ENCODE measurements around the gene PLXDC2.

Gene PLXDC2

DNA sequence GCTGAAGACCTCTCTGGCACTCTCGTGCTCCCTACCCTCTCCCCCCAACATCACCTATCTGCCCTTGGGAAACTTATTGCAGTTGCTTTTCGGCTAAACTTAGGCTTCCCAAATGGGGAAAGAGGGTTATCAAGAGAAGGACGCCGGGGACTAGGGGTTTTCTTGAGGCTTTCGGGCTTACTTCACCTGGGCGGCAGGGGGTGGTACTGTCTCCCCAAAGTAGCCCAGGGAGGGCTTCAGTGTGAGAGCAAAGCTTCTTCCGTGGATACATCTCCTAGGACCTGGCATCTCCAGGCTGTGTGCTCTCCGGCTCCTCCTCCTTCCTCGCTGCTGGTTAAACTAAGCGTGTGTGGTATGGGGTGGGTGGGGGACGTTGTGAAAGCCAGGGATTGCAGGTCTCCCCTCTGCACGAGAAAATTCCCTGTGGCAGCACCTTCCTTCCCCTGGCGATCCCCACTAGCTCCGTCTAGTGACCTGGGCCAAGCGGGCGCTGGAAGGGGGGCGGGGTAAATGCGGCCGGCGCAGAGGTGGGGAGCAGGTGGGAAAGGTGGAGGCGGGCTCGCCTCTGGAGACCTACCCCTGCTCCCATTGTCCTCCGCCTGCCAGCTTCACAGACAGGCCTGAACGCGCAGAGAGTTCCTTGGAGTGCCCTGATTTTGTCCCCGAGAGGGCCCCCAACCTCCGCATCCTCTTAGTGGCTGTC lies 1.1 kb downstream of the PLXDC2 start:
- no peak for DNase-seq

DNA sequence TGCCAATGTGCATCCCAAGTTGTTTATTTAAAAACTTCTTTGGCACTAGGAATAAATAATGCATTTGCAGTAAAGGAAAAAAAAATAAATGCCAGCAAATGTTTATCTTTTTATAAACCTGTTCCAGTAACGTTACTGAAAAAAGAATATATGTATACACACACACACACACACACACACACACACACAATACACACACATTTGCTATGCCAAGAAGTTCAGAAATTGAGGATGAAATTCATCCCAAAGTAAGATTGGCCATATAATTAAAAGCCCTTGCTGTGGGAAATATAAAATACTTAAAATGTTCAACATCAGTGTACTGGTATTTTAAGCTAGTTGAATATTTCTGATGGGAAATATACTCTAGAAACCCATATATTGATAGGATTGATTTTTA lies 2.6 kb downstream of the PLXDC2 start:
- DNase-seq: no peak

DNA sequence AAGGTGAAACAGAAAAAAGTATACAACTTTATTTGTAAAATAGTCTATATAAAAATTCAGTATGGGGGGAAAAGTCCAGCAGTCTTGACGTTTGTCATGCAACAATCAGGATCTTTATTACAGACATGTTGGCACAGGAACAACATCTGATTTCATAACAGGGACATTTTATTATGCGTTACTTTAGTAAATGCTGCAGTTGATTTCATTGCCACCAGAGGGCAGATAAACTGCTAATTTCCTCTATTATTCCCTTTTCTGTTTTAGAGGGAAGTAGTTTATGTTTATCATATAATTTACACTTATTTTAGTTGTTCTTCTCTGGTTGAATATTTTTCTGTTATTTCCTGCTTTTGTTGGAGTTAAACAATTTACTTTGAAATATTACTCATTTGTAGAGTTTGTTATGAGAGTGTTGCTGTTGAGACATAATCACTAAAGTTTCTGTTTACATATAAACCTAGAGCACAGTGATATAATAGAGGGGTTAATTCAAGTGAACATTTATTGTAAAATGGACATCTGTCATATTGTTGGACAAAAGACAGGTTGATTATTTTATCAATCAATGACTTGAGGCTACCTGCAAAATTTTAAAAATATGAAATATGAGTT lies 3.3 kb downstream of the PLXDC2 start:
- no peak for DNase-seq

DNA sequence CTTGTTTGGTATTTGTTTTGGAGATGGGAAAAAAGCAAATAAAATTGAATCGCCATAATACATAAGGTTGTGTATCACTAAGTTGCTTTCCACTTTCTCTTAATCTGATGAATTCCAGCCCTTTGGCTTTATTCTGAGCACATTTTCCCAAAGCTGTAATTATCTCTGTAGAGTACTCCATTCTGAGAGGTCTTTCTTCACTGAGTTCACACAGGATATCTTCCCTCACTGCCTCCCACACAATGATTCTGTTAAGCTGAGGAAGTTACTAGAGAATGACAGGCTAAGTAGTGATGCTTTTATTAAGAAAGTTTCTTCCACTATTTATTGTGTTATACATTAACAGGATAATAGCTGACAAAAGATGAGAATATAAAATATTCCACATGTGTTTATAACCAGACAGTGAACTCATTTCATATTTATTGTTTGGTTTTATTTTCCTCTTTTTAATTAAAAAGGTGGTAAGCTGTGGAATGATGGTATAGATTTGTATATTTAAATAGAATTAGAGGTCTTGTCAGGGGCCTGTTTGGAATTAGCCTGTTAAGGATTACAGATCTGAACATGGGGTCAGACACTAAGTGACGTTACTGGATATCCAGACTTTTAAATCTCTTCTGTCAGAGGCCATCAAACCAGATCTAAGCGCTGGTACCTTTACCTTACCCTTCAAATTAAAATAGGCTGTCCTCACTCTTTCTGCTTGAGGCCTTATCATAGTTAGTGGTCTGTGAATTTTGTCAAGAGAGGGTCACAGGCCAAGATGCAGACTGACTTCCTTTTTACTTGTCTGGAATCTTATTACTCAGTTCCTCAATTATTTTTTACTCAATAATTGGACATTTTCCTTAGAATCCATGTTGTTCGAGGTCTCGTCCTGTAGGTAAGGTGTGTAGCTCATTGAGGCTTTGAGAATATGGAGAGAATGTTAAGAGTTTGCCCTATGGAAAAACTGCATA lies 8.4 kb downstream of the PLXDC2 start:
- DNase-seq: no peak

DNA sequence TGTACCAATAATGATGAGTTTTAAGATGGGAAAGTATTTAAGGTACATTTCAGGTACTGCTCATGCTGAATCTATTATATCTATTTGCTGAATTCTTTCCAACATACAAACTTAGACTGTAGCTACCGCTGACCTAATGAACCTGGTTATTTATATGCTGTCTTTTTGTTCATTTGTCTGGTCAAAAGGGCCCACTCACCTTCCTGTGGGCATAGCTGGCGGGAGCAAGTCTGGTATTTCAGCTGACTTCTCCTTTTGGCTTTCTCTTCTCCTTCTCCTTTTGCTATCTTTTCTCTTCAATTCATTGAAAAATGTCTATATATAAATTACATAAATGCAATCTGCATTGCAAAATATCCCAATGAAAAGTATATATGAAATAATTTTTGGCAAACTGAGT lies 9.5 kb downstream of the PLXDC2 start:
- DNase-seq: no peak

DNA sequence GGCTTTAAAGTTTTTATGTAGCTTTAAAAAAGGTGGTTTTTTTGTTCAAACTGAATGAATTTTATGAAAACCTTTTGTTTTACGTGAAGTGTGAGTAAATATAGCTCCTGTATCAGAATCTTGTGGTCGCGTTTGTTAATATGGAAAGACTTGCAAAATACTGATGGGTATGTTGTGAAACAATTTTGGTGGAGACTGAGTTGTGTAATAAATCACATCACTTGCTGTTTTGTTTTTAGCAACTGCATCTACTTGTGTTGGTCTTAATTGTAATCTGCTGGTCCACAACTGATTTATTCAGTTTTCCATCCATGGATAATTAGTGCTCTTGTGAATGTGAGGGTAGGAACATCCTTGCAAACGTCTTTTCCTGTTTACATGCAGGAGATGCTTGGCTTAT lies 10.5 kb downstream of the PLXDC2 start:
- no peak for DNase-seq

DNA sequence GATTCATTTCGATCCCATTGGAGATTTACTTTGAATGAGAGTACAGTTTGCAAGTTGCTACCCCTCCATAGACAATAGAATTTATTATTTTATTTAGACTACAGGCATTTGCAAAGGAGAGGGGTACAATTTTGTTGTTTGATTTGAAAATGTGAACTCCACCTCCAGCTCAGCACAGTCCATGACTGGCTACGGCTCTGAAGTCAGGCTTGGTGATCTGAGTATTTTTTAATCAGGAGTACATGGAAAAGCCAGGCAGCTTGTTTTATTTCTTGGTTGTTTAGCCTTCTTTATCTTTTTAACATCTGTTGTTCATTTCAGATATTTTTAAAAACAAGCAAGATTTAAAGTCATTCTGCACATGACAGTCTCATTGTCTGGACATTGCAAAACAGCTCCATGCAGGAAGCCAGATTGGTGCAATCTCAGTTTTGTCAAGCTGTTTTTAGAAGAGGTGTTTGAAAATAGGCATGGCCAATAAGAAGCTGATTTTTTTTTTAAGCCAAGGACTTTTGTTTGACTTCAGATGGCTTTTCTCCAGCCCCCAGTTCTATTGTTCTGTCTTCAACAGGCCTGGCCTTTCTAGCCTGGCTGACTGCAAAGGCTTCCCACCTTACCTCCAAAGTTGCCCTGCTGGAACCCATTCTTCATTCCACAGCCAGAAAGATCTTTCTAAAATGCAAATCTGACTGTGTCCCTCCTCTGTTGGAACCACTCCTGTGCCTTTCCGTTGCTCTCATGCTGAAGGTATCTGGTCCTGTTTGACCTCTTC lies 12.2 kb downstream of the PLXDC2 start:
- no peak for DNase-seq

DNA sequence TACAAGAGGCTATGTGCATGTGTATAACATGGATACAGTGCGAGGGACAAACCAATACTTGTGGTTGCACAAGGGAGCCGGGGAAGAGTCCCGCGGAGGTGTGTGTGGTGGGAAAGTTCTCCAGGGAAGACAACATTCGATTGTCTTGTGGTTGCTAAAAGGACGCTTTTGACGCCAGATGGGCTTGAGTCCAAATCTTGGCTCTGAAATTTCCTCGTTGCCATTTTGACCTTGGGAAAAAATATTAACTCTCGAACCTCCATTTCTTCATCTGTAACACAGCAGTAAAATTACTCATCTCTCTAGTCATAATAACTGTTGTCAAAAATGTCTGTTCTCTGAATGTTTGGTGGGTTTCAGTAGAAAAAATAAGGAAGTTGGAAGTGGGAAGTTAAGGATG lies 16.5 kb downstream of the PLXDC2 start:
- no peak for DNase-seq

DNA sequence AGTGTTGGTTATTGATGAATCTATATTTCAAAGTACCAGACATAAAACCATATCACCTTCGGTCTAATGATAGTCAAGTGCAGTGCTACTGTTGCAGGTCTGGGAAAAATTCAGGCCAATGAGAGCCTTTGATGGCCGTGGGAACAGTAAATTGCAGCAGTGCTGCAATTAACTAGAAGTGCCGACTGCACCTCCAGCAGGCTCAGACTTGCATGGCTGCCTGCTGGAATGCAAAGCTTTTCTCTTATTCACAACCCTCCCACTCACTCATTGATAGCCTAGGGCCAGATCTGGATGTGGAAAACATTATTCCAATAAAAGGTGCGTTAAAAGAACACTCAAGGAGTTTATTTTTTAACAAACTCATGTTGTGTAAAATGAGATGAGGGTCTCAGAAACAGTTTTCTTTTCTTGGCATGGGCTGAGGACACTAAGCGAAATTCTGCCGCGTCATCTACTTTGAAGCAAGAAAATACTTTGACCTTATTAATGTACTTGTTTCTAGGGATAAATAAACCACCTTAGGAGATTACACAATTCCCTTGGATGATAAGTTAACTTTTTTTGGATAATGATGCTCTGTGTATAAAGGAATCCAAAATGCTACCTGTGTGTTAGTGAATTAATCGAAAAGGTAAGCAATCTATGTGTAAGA lies 17.1 kb downstream of the PLXDC2 start:
- DNase-seq: no peak

DNA sequence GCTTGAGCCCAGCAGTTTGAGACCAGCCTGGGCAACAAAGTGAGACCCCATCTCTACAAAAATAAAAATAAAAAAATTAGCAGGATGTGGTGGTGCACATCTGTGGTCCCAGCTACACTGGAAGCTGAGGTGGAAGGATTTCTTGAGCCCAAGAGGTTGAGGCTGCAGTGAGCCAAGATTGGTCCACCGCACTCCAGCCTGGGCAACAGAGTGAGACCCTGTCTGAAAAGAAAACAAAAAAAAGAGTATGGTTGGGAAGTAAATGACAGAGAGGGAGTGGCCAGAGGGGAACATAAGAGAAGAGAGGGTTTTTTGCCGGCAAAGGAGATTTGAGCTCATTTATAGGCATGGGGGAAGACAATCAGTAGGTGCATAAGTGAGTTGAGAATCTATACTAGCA lies 19.7 kb downstream of the PLXDC2 start:
- DNase-seq: no peak

DNA sequence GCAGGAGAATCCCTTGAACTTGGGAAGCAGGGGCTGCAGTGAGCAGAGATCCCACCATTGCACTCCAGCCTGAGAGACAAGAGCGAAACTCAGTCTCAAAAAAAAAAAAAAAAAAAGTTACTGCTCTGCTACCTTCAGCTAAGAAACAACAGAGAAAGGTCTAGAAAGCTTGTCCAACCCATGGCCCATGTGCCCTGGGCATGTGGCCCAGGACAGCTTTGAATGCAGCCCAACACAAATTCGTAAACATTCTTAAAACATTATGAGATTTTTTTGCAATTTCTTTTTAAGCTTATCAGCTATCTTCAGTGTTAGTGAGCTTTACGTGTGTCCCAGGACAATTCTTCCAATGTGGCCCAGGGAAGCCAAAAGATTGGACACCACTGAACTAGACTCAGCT lies 22.9 kb downstream of the PLXDC2 start:
- DNase-seq: no peak

DNA sequence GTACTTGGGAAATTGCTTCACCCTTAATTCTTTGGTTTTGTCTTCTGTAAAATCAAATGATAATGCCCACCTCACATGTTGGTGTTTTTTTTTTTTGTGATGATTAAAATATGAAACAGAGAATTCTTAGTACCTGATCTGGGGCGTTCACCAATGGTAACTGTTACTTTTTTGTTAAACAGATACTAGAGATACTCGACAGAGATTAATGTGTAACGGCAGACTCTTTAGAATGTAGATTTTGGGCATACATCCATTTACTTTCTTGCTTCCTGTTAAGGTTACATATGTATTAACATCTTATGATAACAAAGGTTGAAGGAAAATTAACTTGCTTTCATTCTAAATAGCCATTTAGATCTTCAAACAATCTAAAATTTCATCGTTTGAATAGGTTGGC lies 23.3 kb downstream of the PLXDC2 start:
- DNase-seq: no peak

DNA sequence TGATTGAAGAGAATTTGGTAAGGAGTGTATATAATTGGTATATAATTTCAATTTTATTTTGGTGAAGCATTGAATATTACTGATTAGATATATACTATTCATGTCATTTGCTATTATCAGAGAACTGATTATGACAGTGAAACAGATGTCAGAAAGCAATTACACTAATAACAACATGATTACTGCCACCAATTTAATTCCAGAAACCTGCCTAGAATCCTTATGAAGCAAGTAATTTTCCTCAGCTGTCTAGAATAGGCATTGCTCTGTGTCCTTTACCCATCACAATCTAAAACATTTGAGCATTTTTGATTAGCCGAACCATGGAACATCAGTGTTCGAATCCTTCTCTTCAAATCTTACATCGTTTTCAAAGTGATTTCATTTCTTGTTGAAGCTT lies 24.5 kb downstream of the PLXDC2 start:
- DNase-seq: no peak

DNA sequence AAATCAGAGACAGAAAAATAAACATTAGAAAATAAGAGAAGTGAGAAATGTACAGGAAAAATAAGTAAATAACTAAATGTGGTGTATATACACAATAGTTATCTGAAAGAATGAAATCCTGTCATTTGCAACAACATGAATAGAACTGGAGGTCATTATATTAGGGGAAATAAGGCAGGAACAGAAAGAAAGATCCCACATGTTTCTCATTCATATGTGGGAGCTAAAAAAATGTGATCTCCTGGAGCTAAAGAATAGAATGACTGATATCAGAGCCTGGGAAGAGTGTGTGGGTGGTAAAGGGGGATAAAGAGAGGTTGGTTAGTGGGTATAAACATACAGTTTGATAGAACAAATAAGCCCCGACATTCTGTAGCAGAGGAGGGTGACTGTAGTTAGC lies 27.3 kb downstream of the PLXDC2 start:
- DNase-seq: no peak

DNA sequence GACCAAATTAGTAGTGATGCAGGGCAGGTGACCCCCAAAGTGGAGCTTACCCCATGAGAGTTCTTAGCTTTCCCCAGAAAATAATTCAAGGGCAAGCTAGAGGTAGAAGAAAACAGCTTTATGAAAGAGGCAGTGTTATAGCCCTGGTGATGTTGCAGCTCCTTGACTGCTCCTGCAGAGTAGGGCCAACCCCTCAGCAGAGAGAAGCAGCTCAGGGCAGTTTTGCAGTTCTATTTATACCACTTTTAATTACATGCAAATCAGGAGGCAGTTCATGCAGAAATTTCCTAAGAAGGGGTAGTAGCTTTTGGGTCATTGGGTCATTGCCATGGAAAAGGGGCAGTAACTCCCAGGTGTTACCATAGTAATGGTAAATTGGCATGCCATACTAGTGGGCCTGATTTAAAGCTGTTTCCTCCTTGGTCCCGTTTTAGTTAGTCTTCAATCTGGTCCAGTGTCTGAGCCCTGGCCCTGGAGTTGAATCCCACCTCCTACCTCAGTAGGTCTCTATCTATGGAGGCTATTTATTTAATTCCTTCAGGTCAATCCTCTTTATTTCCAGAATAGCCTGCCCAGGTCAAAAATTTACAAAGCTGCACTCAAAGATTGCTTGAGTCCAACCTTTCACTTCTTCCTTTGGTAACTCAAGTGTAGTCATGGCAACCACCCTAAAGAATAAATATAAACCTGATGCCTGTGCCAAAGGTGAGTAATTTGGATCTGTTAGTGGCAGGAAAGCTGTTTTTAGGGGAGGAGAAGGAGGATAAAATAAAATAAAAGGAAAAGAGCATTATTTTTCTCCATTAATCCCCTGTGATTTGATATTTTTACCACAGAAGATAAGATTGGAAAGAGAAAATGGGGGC lies 29.5 kb downstream of the PLXDC2 start:
- no peak for DNase-seq

DNA sequence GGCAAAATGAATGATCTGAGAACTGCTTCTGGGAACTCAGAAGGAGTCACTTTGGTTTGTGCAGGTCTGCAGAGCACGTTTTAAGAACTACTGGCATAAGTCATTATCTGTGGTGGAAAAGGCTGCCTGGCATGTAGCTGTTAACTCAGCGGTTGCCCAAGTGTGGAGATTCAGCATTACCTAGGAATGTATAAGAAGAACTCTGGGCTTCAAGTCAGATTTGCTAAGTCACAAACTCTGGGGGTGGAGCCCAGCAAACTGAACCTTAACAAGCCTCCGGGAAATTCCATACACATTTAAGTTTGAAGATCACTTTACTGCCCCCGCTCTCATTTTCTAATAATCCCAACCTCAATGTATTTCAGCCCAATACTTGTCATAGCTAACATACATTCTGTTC lies 31.1 kb downstream of the PLXDC2 start:
- DNase-seq: no peak

DNA sequence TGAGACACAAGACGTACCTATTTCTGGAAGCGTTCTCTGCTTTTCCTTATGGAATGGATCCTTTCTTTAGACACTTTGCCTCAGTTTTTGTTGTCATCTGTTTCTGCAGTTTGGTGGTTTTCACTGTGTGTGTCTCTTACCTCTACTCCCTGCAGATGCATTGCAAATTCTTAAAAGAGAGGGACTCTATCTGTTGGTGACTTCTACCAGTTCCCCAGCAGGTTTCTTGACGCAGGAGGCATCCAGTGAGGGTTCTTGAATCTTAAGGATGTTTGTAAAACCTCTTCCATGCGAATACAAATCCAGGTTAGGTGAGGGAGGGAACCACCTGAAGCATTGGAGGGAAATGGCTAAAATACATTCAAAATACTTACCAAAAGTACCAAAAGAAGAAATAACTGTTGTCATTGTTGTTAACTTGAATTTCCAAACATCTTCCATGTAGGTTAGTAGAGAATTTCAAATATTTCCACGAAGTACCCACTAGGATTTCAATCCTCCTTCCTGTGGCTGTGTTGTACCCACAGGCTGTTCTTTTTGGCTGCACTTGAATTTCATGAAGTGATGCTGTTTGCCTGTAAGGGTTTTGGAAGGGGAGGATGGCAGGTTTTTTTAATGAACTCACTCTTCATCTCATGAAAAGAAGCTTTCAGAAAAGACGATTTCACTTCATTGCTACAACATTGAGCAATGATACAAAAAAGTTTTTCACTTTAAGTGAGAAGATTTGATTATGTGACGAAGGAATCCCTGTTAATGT lies 32.2 kb downstream of the PLXDC2 start:
- DNase-seq: no peak

DNA sequence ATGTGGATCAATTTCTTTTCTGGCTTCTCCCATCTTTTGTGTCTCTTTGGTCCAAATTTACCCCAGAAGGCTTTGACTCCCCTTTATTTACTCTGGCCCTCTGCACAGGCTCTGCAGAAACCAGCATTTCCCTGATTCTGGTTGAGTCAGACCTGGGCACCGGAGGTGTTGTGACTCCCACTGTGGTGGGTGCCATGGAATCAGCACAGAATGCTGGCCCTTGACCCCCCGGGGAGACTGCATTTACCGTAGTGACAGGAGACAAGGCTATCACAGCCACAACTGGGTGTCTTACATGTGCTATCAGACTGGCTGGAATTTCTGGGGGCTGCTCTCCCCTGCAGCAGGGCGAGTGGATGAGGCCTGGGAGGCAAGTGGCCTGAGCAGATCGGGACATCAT lies 37.6 kb downstream of the PLXDC2 start:
- DNase-seq: no peak

DNA sequence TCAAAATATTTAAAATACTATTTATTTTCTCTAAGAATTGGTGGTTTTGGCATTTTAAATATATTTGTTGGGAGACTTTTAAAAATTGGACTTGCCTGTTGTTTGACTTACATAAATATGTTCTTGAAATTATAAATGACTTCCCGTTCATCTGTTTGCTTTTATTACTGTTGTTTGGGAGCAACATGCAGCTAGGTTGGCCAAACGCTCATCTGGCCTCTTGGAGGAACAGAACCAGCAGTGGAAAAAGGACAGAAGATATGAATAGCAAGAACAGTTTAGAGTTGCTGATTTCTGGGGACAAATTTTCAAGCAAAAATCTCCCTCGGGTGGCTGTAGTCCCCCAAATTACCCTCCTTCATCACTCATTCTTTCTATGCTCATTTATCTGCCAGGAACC lies 41.6 kb downstream of the PLXDC2 start:
- no peak for DNase-seq

DNA sequence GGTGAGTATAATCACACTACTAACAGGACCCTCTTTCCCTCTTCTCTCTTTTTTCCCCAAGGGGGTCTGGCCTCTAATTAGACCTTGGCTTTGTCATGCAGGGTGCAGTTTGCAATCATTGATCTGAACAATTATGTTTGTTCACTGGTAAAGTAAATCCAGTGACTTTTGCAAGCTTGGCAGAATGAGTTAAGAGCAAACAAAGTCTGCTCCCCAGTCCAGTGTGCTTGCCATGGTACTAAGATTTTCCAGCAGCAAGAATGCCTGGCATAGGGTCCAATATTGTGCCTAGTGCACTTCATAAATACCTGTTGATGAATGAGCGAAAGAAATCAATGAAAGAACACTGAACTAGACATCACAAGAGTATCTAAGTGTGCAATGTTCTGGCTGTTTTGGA lies 43.9 kb downstream of the PLXDC2 start:
- DNase-seq: no peak
